Neural cell (in vitro differentiated cells): ENCODE measurements around the gene AGK. TPM values are rescaled to one million over a fixed set of nuclear protein-coding genes. Genes with fewer than 3 reads are reported as not detected.

ENCODE experiments used
- H2AFZ ChIP-seq: fragments of 200-600, 300-800 bp; sonication (generic), shearing (Covaris generic); 2 replicates; pipeline ENCODE4 v1.6.0; 2014; ENCODE audit warnings: low read depth, mild to moderate bottlenecking, antibody characterized with exemption, low read length, moderate library complexity
- H3F3A ChIP-seq: fragments of 200-600 bp; shearing (Covaris generic); 2 replicates; pipeline ENCODE4 v1.6.1; 2016; ENCODE audit warnings: mild to moderate bottlenecking, moderate library complexity, mixed read lengths, antibody characterized with exemption, low read length; ENCODE audit not compliant: insufficient read depth, poor library complexity, severe bottlenecking
- H3K27ac ChIP-seq: fragments of 200-600, 300-800 bp; sonication (generic), shearing (Covaris generic); 2 replicates; pipeline ENCODE4 v1.5.1; 2014; ENCODE audit warnings: mild to moderate bottlenecking, low read length, moderate library complexity
- H3K27me3 ChIP-seq: fragments of 300-800, 200-600 bp; sonication (generic), shearing (Covaris generic); 2 replicates; pipeline ENCODE4 v1.6.0; 2014; ENCODE audit warnings: mild to moderate bottlenecking, low read depth, low read length, moderate library complexity; ENCODE audit not compliant: insufficient read depth
- H3K36me3 ChIP-seq: fragments of 300-800, 200-600 bp; sonication (generic), shearing (Covaris generic); 2 replicates; pipeline ENCODE4 v1.5.1; 2014; ENCODE audit warnings: mild to moderate bottlenecking, antibody characterized with exemption, low read length, moderate library complexity; ENCODE audit not compliant: insufficient read depth
- H3K4me2 ChIP-seq: fragments of 300-800, 200-600 bp; sonication (generic), shearing (Covaris generic); 2 replicates; pipeline ENCODE4 v1.6.0; 2014; ENCODE audit warnings: mild to moderate bottlenecking, low read length
- H3K4me3 ChIP-seq: fragments of 300-800, 200-600 bp; sonication (generic), shearing (Covaris generic); 2 replicates; pipeline ENCODE4 v1.5.1; 2014; ENCODE audit warnings: mild to moderate bottlenecking, low read length, moderate library complexity
- H3K79me2 ChIP-seq: fragments of 200-600 bp; shearing (Covaris generic); replicated peaks from 2 replicates; pipeline ENCODE4 v1.6.0; 2014; ENCODE audit warnings: mild to moderate bottlenecking, low read length, moderate library complexity; ENCODE audit not compliant: insufficient read depth
- H3K9ac ChIP-seq: fragments of 300-800, 200-600 bp; sonication (generic), shearing (Covaris generic); 2 replicates; pipeline ENCODE4 v1.6.1; 2016; ENCODE audit warnings: mild to moderate bottlenecking, low read length, mixed read lengths
- H3K9me2 ChIP-seq: fragments of 200-600 bp; shearing (Covaris generic); 2 replicates; pipeline ENCODE4 v1.6.1; 2016; ENCODE audit warnings: mild to moderate bottlenecking, low read length, mixed read lengths; ENCODE audit not compliant: insufficient read depth
- H3K9me3 ChIP-seq: fragments of 200-600, 300-800 bp; sonication (generic), shearing (Covaris generic); 2 replicates; pipeline ENCODE4 v1.6.1; 2016; ENCODE audit warnings: mild to moderate bottlenecking, mixed run types, low read length, moderate library complexity, mixed read lengths
- H4K20me1 ChIP-seq: fragments of 200-600 bp; shearing (Covaris generic); 2 replicates; pipeline ENCODE4 v1.6.1; 2016; ENCODE audit warnings: mild to moderate bottlenecking, mixed run types; ENCODE audit not compliant: insufficient read depth
- CTCF ChIP-seq: fragments of 450-650 bp; IDR thresholded peaks from 2 replicates; pipeline ENCODE4 v1.5.1; 2014; ENCODE audit warnings: antibody characterized with exemption, mild to moderate bottlenecking, moderate library complexity; ENCODE audit not compliant: poor library complexity, severe bottlenecking
- EP300 ChIP-seq: fragments of 450-650 bp; conservative IDR thresholded peaks from 2 replicates; pipeline ENCODE4 v1.6.1; 2014; ENCODE audit warnings: antibody characterized with exemption, mild to moderate bottlenecking, moderate library complexity; ENCODE audit not compliant: poor library complexity, severe bottlenecking
- EZH2 ChIP-seq: fragments of 200-600, 300-800 bp; shearing (Covaris generic), sonication (generic); IDR thresholded peaks from 2 replicates; pipeline ENCODE4 v1.6.1; 2014; ENCODE audit warnings: antibody characterized with exemption, low read length, borderline replicate concordance, mild to moderate bottlenecking; ENCODE audit not compliant: insufficient read depth, poor library complexity, severe bottlenecking
- MXI1 ChIP-seq: fragments of 450-650 bp; conservative IDR thresholded peaks from 2 replicates; pipeline ENCODE4 v1.6.1; 2014; ENCODE audit warnings: antibody characterized with exemption, mild to moderate bottlenecking; ENCODE audit not compliant: poor library complexity, severe bottlenecking
- POLR2AphosphoS5 ChIP-seq: IDR thresholded peaks from 2 replicates; pipeline ENCODE4 v1.6.1; 2012
- RAD21 ChIP-seq: fragments of 450-650 bp; conservative IDR thresholded peaks from 2 replicates; pipeline ENCODE4 v1.6.1; 2014; ENCODE audit warnings: antibody characterized with exemption, mild to moderate bottlenecking, moderate library complexity
- REST ChIP-seq: IDR thresholded peaks from 2 replicates; pipeline ENCODE4 v1.6.1; 2012; ENCODE audit warnings: borderline replicate concordance
- SMC3 ChIP-seq: fragments of 450-650 bp; conservative IDR thresholded peaks from 2 replicates; pipeline ENCODE4 v1.6.1; 2014; ENCODE audit warnings: antibody characterized with exemption, mild to moderate bottlenecking, moderate library complexity; ENCODE audit not compliant: poor library complexity
- TAF1 ChIP-seq: IDR thresholded peaks from 2 replicates; pipeline ENCODE4 v1.6.1; 2012; ENCODE audit warnings: low read depth
- polyA plus RNA-seq: library from polyadenylated mRNA; depleted of rRNA; stranded (reverse); fragments of >200 nt; gene quantifications from 2 replicates; pipeline ENCODE4 v1.2.3, GENCODE V29; 2014

AGK gene
- polyA plus RNA-seq, 1 donor from 2014 or later: 59.8 TPM

GRCh38 chr7:141609576-141609975, 58.4 kb downstream of the AGK start:
- Histone ChIP-seq H2AFZ (no peak overlapping the region), H3K4me3 (no peak overlapping the region), H4K20me1 (no peaks in the 10 kb centered on the region), H3K79me2 (no peaks in the 10 kb centered on the region), H3K9me2 (no peaks in the 10 kb centered on the region), H3K27me3 (no peaks in the 10 kb centered on the region), H3F3A (no peaks in the 10 kb centered on the region), H3K36me3 (peaks cover 9% of the 10 kb centered on the region), H3K9me3 (no peaks in the 10 kb centered on the region), H3K27ac (no peak overlapping the region), H3K9ac (no peak overlapping the region), H3K4me2 (no peak overlapping the region)
- TF ChIP-seq REST: no peak
- TF ChIP-seq SMC3: no peak
- TF ChIP-seq TAF1: no peak
- TF ChIP-seq EP300: no peak
- no peak for TF ChIP-seq RAD21
- no peak for TF ChIP-seq EZH2
- TF ChIP-seq MXI1: no peak
- TF ChIP-seq CTCF: no peak
- no peak for TF ChIP-seq POLR2AphosphoS5

- Histone ChIP-seq H3K4me2 (no peak overlapping the region), H3F3A (no peaks in the 10 kb centered on the region), H3K9me3 (no peaks in the 10 kb centered on the region), H3K79me2 (no peaks in the 10 kb centered on the region), H3K36me3 (peaks cover 9% of the 10 kb centered on the region), H3K9me2 (no peaks in the 10 kb centered on the region), H3K27ac (no peak overlapping the region), H2AFZ (no peak overlapping the region), H3K4me3 (no peak overlapping the region), H3K9ac (no peak overlapping the region), H3K27me3 (no peaks in the 10 kb centered on the region), H4K20me1 (no peaks in the 10 kb centered on the region)
- TF ChIP-seq EP300 (no peak), RAD21 (no peak), POLR2AphosphoS5 (no peak), TAF1 (no peak), EZH2 (no peak), REST (no peak), CTCF (no peak), MXI1 (no peak), SMC3 (no peak)
Measured at GRCh38 chr7:141610671-141611070, 59.5 kb downstream of the AGK start.
